ENCODE measurements around the gene GPR18. TPM values are rescaled to one million over a fixed set of nuclear protein-coding genes. Genes with fewer than 3 reads are reported as not detected.

The GPR18 gene
- total RNA-seq, 2 experiments from 2014 or later = 16.2 to 16.6 TPM

DNA sequence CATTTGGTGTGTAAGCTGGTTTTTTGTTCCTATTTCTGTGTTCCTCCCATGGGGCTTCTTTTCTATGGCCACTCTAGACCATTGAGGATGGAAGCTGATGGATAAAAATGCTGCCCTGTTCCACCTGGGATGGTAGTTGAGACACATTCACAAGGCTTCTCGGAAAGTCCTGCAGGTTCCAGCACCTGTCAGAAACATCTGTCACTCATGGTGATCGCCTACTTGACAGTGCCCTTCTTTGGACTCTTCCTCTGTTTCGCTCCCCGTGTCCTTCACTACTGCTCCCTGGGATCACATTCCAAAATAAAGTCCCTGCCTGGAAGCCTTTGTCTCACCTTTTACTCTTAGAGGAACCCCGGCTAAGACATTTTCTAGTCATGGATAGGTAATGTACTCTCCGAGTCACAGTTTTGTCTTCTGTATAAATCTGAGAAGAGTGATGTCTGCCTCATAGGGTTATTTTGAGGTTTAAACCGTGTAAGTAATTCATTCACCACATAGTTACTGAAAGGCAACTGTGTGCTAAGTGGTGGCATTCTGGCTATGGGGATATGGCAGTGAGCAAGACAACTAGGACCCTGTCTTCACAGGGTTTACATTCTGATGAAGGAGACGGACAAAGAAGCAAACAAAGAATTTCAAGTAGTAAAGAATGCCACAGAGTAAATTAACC lies 36.5 kb downstream of the GPR18 start:
- ChIA-PET CTCF (interaction anchor here (0.6 to 0.8 kb wide), 2 partner anchors 48 to 166 kb away, joined by 4 read pairs; no protein-coding TSS in a partner anchor), POLR2A (interaction anchor here (1.0 to 3.9 kb wide), 4 partner anchors 11 to 36 kb away, joined by 3 to 17 read pairs (median 3); partner anchors contain the start of genes GPR18 and UBAC2)
- Mint-ChIP-seq H3K4me1 (ENCODE audit: low read depth) (peaks cover 90% of the 10 kb centered on the region), H3K27me3 (ENCODE audit: low read depth) (no peaks in the 10 kb centered on the region), H3K9me3 (ENCODE audit: insufficient read depth) (no peaks in the 10 kb centered on the region), H3K4me3 (peak overlapping the region; percentile 6), H3K36me3 (ENCODE audit: low read depth) (peaks cover 54% of the 10 kb centered on the region), H3K27ac (peak overlapping the region; percentile 30)
- DNase-seq = no peak
- no peak for ATAC-seq

DNA sequence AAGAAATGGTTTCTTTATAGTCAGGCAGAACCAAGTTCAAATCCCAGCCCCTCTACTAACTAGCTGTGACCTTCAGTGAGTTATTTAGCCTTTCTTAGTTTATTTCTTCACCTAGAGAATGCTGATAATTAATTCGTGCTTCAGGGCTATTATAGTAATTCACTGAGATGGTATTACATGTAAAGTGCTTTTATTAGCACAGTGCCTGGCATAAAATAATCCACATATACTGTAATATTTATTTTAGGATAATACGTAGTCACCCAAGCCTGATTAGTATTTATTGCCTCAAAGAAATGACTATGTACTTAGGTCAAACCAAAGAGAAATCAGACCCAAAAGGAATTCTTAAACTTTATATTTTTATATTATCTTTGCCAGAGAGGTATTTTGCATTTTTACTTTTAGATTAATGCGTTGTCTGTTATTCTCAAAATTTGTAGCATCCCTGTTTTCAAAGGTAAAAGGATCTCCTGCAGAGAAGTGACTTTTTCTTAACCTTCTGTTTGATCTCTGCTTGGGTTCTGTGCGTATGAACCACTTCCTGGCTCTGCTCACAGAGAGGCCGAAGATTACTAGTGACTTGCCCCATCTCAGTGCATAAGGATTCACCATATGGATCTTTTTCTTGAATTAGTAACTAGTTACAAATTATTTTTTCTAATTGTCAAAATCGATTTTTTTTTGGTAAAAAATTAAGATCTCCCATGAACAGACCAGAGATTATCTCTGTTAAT lies 37.8 kb downstream of the GPR18 start:
- POLR2A ChIA-PET = interaction anchor here (6.7 kb wide), 1 partner anchor 20 kb away, joined by 66 read pairs; the partner anchor contains the start of gene UBAC2
- CTCF ChIA-PET = interaction anchor here (3.5 kb wide), 1 partner anchor 18 kb away, joined by 48 read pairs; the partner anchor contains the start of gene UBAC2
- H3K4me1 Mint-ChIP-seq (ENCODE audit: low read depth) = peaks cover 84% of the 10 kb centered on the region
- H3K27me3 Mint-ChIP-seq (ENCODE audit: low read depth) = no peaks in the 10 kb centered on the region
- H3K9me3 Mint-ChIP-seq (ENCODE audit: insufficient read depth) = no peaks in the 10 kb centered on the region
- ATAC-seq = peak; percentile 45
- H3K36me3 Mint-ChIP-seq (ENCODE audit: low read depth) = peaks cover 42% of the 10 kb centered on the region
- H3K27ac Mint-ChIP-seq = peak overlapping the region; percentile 78
- peak; percentile 65 for DNase-seq
- peak overlapping the region; percentile 48 for H3K4me3 Mint-ChIP-seq

GRCh38 chr13:99218969-99219368 lies 39.2 kb downstream of the GPR18 start:
- peak; percentile 80 for ATAC-seq
- DNase-seq = peak; percentile 84
- H3K27ac Mint-ChIP-seq = peak overlapping the region; percentile 84
- H3K27me3 Mint-ChIP-seq (ENCODE audit: low read depth) = no peaks in the 10 kb centered on the region
- peak overlapping the region; percentile 70 for H3K4me3 Mint-ChIP-seq
- H3K4me1 Mint-ChIP-seq (ENCODE audit: low read depth) = peaks cover 87% of the 10 kb centered on the region
- ChIA-PET POLR2A (interaction anchor here (0.7 to 6.7 kb wide), 11 partner anchors 9 to 51 kb away, joined by 3 to 66 read pairs (median 3); partner anchors contain the start of genes GPR18 and UBAC2), CTCF (interaction anchor here (0.9 to 3.6 kb wide), 17 partner anchors 9 to 218 kb away, joined by 3 to 48 read pairs (median 6); partner anchors contain the start of genes GPR18 and UBAC2)
- peaks cover 37% of the 10 kb centered on the region for H3K36me3 Mint-ChIP-seq (ENCODE audit: low read depth)
- H3K9me3 Mint-ChIP-seq (ENCODE audit: insufficient read depth) = no peaks in the 10 kb centered on the region

DNA sequence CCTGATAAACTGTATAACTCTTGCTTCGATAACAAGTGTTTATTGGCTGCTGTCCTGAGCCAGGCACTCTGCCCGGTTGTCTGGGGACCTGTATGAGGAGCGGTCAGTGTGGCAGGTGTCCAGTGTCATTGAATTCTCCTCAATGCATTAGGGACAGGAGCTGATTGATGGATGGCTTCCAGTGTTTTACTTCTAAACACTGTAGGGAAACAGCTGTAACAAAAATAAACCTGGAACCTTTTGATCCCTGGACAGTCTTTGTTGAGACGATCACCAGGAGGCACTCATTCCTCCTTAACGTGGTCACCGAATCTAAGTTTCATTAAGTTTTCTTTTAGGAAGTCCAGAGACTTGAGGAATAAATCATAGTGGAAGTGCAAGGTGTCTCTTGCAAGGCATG lies 39.6 kb downstream of the GPR18 start:
- peaks cover 85% of the 10 kb centered on the region for H3K4me1 Mint-ChIP-seq (ENCODE audit: low read depth)
- no peaks in the 10 kb centered on the region for H3K27me3 Mint-ChIP-seq (ENCODE audit: low read depth)
- H3K27ac Mint-ChIP-seq = peak overlapping the region; percentile 84
- H3K9me3 Mint-ChIP-seq (ENCODE audit: insufficient read depth) = no peaks in the 10 kb centered on the region
- H3K36me3 Mint-ChIP-seq (ENCODE audit: low read depth) = peaks cover 33% of the 10 kb centered on the region
- POLR2A ChIA-PET = interaction anchor here (0.7 to 6.7 kb wide), 10 partner anchors 9 to 51 kb away, joined by 3 to 66 read pairs (median 4); partner anchors contain the start of genes GPR18 and UBAC2
- CTCF ChIA-PET = interaction anchor here (0.9 to 3.6 kb wide), 17 partner anchors 9 to 218 kb away, joined by 3 to 48 read pairs (median 6); partner anchors contain the start of genes GPR18 and UBAC2
- peak overlapping the region; percentile 70 for H3K4me3 Mint-ChIP-seq
- no peak for DNase-seq
- ATAC-seq = no peak

DNA sequence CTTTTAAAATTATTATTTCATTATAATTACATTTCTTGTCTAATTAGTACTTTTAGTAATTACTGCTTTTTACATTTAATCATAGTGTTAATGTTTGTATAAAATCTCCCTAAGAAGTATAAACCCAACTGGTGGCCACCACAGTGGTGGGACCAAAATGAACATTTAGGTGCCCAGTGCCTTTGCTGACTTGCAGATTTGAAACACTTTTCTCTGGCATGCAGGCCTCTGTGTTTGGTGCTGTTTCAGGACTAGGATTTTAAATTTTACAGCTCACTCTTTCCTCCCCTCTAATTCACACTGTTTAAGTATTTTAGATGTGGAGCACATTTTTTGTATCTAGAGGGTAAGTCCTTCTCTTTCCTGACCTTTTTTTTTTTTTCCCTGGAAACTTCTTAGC lies 40.1 kb downstream of the GPR18 start:
- Mint-ChIP-seq H3K4me3 (peak overlapping the region; percentile 70), H3K27ac (peak overlapping the region; percentile 84)
- POLR2A ChIA-PET = interaction anchor here (0.7 to 6.7 kb wide), 7 partner anchors 14 to 52 kb away, joined by 3 to 66 read pairs (median 5); partner anchors contain the start of genes GPR18 and UBAC2

GRCh38 chr13:99217461-99218110 lies 40.6 kb downstream of the GPR18 start:
- ChIA-PET POLR2A (interaction anchor here (0.8 to 6.7 kb wide), 5 partner anchors 9 to 52 kb away, joined by 3 to 66 read pairs (median 16); partner anchors contain the start of genes GPR18 and UBAC2), CTCF (interaction anchor here (0.9 to 3.6 kb wide), 8 partner anchors 11 to 49 kb away, joined by 3 to 48 read pairs (median 7); partner anchors contain the start of genes GPR18 and UBAC2)
- H3K27me3 Mint-ChIP-seq (ENCODE audit: low read depth) = no peaks in the 10 kb centered on the region
- peak; percentile 55 for DNase-seq
- H3K4me3 Mint-ChIP-seq = peak overlapping the region; percentile 39
- H3K27ac Mint-ChIP-seq = peak overlapping the region; percentile 78
- peaks cover 79% of the 10 kb centered on the region for H3K4me1 Mint-ChIP-seq (ENCODE audit: low read depth)
- no peaks in the 10 kb centered on the region for H3K9me3 Mint-ChIP-seq (ENCODE audit: insufficient read depth)
- peak; percentile 14 for ATAC-seq
- peaks cover 27% of the 10 kb centered on the region for H3K36me3 Mint-ChIP-seq (ENCODE audit: low read depth)

More for the DNA sequence above, 40.1 kb downstream of the GPR18 start:
- Mint-ChIP-seq H3K36me3 (ENCODE audit: low read depth) (peaks cover 29% of the 10 kb centered on the region), H3K4me1 (ENCODE audit: low read depth) (peaks cover 81% of the 10 kb centered on the region), H3K27me3 (ENCODE audit: low read depth) (no peaks in the 10 kb centered on the region), H3K9me3 (ENCODE audit: insufficient read depth) (no peaks in the 10 kb centered on the region)
- CTCF ChIA-PET = interaction anchor here (1.2 to 3.6 kb wide), 14 partner anchors 8 to 219 kb away, joined by 3 to 48 read pairs (median 6); partner anchors contain the start of gene UBAC2
- ATAC-seq = no peak
- DNase-seq = no peak

- peak overlapping the region; percentile 93 for H3K27ac Mint-ChIP-seq
- ChIA-PET POLR2A (interaction anchor here (0.8 to 6.7 kb wide), 6 partner anchors 9 to 166 kb away, joined by 3 to 66 read pairs (median 5); partner anchors contain the start of genes GPR18 and UBAC2), CTCF (interaction anchor here (1.3 to 2.6 kb wide), 6 partner anchors 11 to 221 kb away, joined by 3 to 19 read pairs (median 6); partner anchors contain the start of gene GPR18)
- H3K4me3 Mint-ChIP-seq = peak overlapping the region; percentile 76
- H3K9me3 Mint-ChIP-seq (ENCODE audit: insufficient read depth) = no peaks in the 10 kb centered on the region
- peak; percentile 78 for DNase-seq
- ATAC-seq = peak; percentile 67
- peaks cover 31% of the 10 kb centered on the region for H3K36me3 Mint-ChIP-seq (ENCODE audit: low read depth)
- H3K4me1 Mint-ChIP-seq (ENCODE audit: low read depth) = peaks cover 73% of the 10 kb centered on the region
- H3K27me3 Mint-ChIP-seq (ENCODE audit: low read depth) = no peaks in the 10 kb centered on the region
These were observed 42.9 kb downstream of the GPR18 start for GRCh38 chr13:99215184-99215830.

- Mint-ChIP-seq H3K4me3 (peak overlapping the region; percentile 76), H3K27me3 (ENCODE audit: low read depth) (no peaks in the 10 kb centered on the region), H3K27ac (peak overlapping the region; percentile 93), H3K4me1 (ENCODE audit: low read depth) (peaks cover 74% of the 10 kb centered on the region), H3K9me3 (ENCODE audit: insufficient read depth) (no peaks in the 10 kb centered on the region), H3K36me3 (ENCODE audit: low read depth) (peaks cover 34% of the 10 kb centered on the region)
- ChIA-PET CTCF (interaction anchor here (1.3 to 2.6 kb wide), 6 partner anchors 11 to 222 kb away, joined by 3 to 19 read pairs (median 6); partner anchors contain the start of gene GPR18), POLR2A (interaction anchor here (0.8 to 6.7 kb wide), 5 partner anchors 9 to 167 kb away, joined by 3 to 66 read pairs (median 4); partner anchors contain the start of gene UBAC2)
- DNase-seq = peak; percentile 18
- ATAC-seq = no peak
These were observed 43.4 kb downstream of the GPR18 start for GRCh38 chr13:99214731-99215130.

GRCh38 chr13:99214232-99214631 lies 43.9 kb downstream of the GPR18 start:
- H3K27ac Mint-ChIP-seq = peak overlapping the region; percentile 93
- peaks cover 73% of the 10 kb centered on the region for H3K4me1 Mint-ChIP-seq (ENCODE audit: low read depth)
- ChIA-PET POLR2A (interaction anchor here (0.8 to 6.7 kb wide), 5 partner anchors 8 to 167 kb away, joined by 3 to 66 read pairs (median 4); partner anchors contain the start of gene UBAC2), CTCF (interaction anchor here (1.3 to 2.6 kb wide), 5 partner anchors 10 to 222 kb away, joined by 6 to 19 read pairs (median 6); no protein-coding TSS in a partner anchor)
- peaks cover 36% of the 10 kb centered on the region for H3K36me3 Mint-ChIP-seq (ENCODE audit: low read depth)
- ATAC-seq (peak; percentile 20), DNase-seq (peak; percentile 52)
- H3K27me3 Mint-ChIP-seq (ENCODE audit: low read depth) = no peaks in the 10 kb centered on the region
- no peaks in the 10 kb centered on the region for H3K9me3 Mint-ChIP-seq (ENCODE audit: insufficient read depth)
- H3K4me3 Mint-ChIP-seq = peak overlapping the region; percentile 76

DNA sequence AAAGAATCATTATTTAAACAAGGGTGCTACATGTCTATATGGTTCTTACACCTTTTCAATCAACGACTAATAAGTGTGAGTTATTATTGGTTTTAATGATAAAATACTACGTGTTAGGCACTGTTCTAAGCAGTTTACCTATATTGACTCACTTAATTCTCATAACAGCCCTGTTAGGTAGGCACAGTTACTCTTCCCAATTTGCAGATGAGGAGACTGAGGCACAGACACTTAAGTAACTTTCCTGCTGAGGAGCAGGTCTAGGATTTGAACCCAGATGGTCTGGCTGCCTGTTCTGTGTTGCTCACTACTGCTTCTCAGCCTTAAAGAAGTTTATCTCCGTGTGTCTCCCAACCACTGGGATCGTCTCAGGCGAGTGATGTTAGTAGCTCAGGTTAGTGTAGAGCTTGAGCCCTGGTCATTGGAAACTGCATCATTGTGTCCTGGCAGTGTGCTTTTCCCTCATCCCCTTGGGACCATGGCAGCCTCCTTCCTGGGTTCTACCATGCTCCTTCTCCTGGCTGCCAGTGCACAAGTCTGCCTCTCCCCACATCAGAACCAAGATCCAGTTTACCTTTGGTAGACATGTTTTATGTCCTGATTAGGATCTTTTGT lies 46.7 kb downstream of the GPR18 start:
- Mint-ChIP-seq H3K9me3 (ENCODE audit: insufficient read depth) (no peaks in the 10 kb centered on the region), H3K4me1 (ENCODE audit: low read depth) (peaks cover 72% of the 10 kb centered on the region), H3K36me3 (ENCODE audit: low read depth) (peaks cover 52% of the 10 kb centered on the region), H3K27me3 (ENCODE audit: low read depth) (no peaks in the 10 kb centered on the region), H3K27ac (no peak overlapping the region), H3K4me3 (no peak overlapping the region)
- ATAC-seq (no peak), DNase-seq (peak; percentile 15)
- ChIA-PET CTCF (interaction anchor here (1.1 to 1.5 kb wide), 3 partner anchors 11 to 55 kb away, joined by 3 to 4 read pairs (median 4); partner anchors contain the start of gene UBAC2), POLR2A (no interaction called here)
